Measurements from ENCODE around the gene CYP39A1.

Gene CYP39A1

DNA sequence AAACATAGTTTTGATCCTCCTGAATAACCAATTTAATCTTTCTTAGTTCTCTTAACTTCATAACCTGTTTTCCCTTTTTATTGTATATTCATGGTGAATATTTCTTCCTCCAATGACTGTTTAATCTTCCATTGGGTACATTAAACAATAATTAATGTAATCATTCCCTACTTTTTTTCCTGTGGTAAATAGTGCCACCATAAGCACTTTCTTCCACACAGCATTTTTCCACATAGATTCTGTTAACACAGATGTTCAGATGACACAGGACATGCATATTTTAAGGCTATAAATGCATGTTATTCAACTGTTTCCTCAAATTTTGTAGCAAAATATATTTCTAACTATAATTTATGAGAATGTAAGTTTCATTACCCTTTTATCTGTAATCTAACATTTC lies 61.9 kb downstream of the CYP39A1 start:
- DNase-seq (ENCODE audit: low read depth in 2 of 2): no peak

DNA sequence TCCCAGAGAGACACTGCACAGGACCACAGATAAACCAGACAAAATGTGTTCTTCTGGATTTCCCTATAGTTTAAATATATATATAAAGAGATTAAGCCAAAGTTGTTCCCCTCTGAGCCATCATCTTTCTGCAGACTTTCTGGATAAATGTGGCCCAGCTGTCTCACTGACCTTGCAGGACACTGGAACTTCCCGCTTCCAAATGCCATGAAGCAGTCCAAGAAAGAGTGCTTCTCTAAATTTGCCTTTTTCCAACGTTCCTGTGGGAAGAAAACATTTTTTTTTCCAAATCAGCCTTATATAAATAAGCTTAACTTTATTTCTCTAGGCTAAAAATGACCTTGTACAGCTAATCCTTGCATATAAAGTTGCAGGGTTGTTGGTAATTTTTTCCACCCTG lies 65.7 kb downstream of the CYP39A1 start:
- DNase-seq (ENCODE audit: low read depth in 2 of 2): no peak

- DNase-seq (ENCODE audit: low read depth in 2 of 2): no peak
These were observed 68.0 kb downstream of the CYP39A1 start for GRCh38 chr6:46584586-46584985.

GRCh38 chr6:46583721-46584120 lies 68.9 kb downstream of the CYP39A1 start:
- DNase-seq (ENCODE audit: low read depth in 2 of 2): no peak

GRCh38 chr6:46583081-46583480 lies 69.5 kb downstream of the CYP39A1 start:
- DNase-seq (ENCODE audit: low read depth in 2 of 2): no peak

DNA sequence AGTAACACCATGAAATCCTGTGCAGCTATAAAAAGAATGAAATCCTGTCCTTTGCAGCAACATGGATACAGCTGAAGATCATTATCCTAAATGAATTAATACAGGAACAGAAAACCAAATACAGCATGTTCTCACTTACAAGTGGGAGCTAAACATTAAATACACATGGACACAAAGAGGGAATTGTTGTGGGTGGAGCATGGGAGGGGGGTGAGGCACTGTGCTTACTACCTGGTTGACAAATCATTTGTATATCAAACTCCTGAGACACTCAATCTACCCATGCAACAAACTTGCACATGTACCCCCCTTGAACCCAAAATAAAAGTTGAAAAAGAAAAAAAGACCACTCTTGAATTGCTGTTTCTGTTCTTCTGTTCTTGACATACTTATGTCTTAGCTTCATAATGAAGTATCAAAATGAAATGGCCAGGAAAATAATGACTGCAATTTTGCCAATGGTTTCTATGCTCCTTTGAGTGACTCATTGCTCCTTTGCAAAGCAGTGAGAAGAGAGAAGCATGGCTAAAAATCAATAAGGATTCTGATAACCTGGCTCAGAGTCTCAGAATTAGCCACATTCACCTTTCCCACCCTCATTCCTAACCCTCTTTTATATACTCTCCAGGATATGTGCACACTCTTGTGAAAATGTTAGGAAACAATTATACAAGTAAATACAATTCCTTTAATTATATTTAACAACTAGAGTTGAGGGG lies 71.0 kb downstream of the CYP39A1 start:
- no peak for DNase-seq (ENCODE audit: low read depth in 2 of 2)

- no peak for DNase-seq (ENCODE audit: low read depth in 2 of 2)
These were observed 77.1 kb downstream of the CYP39A1 start for GRCh38 chr6:46575530-46575929.

DNA sequence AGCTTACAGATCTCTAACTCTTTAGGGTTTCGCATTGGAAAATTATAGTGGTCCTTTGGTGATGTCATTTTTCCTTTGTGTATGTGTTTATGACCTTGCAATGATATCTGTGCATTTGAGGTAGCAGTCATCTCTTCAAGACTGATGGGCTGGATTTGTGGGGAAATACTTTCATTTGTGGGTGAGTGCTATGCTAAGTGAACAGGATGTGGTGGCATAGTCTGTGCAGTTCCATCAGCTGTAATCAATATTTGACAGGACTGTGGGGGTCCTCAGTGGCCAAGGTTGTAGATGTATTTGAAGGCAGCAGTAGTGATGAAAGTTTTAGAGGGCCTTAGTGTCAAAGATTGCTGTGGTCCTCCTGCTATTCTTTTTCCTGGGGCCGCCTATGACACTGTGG lies 79.5 kb downstream of the CYP39A1 start:
- DNase-seq (ENCODE audit: low read depth in 2 of 2): no peak

DNA sequence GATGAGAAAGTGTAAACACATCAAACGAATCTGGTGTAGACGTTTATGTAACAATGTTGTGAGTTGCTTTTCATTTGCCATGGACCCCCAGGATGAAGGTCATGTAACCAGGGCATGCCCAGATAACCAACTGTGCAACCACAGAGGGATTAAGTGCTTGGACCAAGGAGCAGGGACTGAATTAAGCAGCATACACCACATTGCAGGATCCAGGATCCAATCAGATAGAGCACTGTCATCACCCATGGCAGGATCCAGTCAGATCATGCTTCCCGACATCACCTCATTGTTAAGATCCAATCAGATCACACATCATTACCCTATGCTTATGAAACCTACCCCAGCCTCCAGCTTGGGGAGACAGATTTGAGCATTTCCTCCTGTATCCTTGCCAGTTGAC lies 87.1 kb downstream of the CYP39A1 start:
- no peak for DNase-seq (ENCODE audit: low read depth in 2 of 2)

- DNase-seq (ENCODE audit: low read depth in 2 of 2): no peak
These were observed 88.7 kb downstream of the CYP39A1 start for GRCh38 chr6:46563924-46564323.

GRCh38 chr6:46556053-46556452 lies 96.6 kb downstream of the CYP39A1 start:
- DNase-seq (ENCODE audit: low read depth in 2 of 2): no peak

DNA sequence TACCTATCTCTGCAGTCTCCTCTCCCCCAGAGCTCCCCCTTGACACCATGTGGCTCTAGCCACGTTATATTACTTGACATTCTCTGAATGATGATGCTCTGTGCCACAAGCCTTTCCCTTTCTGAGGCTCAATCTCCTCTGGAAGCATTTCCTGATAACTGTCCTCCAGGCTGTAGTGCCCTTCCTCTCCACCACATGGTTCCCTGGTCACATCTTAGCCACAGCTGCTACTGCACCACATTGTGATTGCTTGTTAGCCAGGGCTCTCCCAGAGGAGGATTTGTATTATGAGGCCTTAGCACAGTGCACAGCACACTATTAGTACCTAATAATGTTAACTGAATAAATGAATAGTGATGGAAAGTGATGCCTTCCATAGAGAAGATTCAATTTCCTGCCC lies 97.5 kb downstream of the CYP39A1 start:
- no peak for DNase-seq (ENCODE audit: low read depth in 2 of 2)

DNA sequence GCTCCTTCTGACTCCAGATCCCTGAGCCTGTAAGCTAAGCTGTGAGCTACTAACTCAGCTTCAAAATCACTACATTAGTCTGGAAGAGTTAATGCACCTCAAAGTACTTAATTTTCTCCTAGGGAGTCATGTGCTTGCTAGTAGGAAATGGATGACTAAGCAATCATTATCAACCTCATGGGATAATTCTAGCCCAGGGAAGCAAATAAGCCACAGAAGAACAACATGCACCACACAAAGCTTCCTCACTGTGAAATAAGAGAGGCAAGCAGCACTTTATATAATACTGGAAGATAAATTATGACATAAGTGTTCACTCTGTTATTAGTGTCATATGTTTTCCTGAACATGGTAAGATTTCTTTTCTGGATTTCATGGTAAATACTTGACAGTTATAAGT lies 103.5 kb downstream of the CYP39A1 start:
- DNase-seq (ENCODE audit: low read depth in 2 of 2): no peak

DNA sequence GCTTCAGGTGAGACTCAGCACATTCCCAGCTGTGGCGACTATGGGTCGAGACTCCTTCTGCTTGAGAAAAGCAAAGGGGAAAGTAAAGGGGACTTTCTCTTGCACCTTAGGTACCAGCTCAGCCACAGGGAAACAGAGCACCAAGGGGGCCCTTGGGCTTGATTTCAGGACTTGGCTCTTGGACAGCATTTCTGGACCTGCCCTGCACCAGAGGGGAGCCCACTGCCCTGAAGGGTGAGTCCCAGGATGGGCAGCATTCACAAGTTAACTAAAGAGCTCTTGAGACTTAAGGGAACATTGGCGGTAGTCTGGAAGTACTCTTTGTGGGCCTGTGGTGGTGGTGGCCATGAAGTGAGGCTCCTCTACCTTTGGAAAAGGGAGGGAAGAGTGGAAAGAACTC lies 111.1 kb downstream of the CYP39A1 start:
- no peak for DNase-seq (ENCODE audit: low read depth in 2 of 2)

DNA sequence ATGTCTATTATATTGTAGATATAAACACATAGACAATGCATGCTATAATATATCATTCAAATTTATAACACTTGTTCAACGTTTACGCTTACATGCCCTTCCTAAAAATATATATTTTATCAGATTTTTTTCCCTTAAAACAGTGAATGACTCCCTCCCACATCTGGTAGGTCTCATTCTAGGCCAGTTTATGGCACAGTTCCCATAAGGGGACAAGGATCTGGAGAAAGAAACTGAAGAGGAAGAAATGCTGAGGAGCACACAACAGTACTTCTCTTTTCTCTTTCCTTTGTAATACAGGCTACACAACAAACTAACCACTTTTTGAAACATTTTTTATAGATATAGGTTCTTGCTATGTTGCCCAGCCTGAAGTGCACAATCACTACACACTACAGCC lies 112.8 kb downstream of the CYP39A1 start:
- DNase-seq (ENCODE audit: low read depth in 2 of 2): no peak

DNA sequence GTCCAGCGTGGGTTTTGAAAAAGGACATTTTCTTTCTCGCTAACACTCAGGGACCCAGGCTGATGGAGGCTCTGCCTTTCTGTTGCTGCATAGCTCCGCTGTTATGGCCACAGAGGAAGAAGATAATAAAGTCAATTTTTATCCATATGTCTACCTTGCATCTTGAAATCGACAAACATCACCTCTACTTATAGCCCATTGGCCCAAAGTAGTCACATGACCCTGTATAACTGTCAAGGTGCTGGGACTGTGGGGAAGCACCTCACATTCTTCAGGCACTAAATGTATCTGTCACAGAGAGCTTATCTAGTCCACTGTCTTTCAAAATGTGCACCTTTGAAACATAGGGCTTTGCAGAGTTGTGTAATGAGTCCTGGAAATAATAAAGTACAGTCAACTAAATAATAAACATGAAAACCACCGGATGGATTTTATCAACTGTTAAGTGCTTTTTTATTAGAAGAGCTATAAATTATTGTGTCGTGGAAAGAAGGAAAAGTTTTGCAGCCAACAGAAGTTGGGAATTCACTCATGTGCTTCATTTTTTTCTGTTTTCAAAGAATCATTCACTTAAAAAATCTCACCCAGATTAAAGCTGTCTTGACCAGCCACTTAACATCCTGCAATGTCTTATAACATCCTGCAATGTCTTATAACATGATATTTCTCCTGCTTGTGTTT lies 113.7 kb downstream of the CYP39A1 start:
- no peak for DNase-seq (ENCODE audit: low read depth in 2 of 2)

GRCh38 chr6:46530896-46531295 lies 121.7 kb downstream of the CYP39A1 start:
- DNase-seq (ENCODE audit: low read depth in 2 of 2): no peak

GRCh38 chr6:46528961-46529750 lies 123.5 kb downstream of the CYP39A1 start:
- DNase-seq (ENCODE audit: low read depth in 2 of 2): no peak

GRCh38 chr6:46526607-46527006 lies 126.0 kb downstream of the CYP39A1 start:
- no peak for DNase-seq (ENCODE audit: low read depth in 2 of 2)

GRCh38 chr6:46525583-46525982 lies 127.0 kb downstream of the CYP39A1 start:
- DNase-seq (ENCODE audit: low read depth in 2 of 2): no peak

GRCh38 chr6:46521464-46521971 lies 131.1 kb downstream of the CYP39A1 start:
- DNase-seq (ENCODE audit: low read depth in 2 of 2): no peak

DNA sequence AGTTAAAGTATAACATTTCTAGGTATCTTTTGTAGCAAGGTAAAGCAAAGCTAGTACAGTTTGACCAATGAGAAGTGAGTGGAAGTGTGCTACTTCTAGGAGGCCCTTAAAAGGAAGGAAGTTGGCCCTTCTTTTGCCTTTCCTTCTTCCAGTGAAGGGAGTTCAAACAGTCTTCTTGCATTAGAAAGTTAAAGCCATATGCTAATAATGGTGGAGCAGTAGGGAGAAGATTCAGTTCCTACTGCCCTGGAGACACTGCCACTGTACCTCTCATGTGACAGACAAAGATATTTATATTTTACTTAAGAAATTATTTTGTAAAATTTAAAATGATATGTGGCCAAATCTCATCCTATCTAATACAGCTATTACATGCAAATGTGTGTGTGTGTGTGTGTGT lies 135.4 kb downstream of the CYP39A1 start:
- no peak for DNase-seq (ENCODE audit: low read depth in 2 of 2)

DNA sequence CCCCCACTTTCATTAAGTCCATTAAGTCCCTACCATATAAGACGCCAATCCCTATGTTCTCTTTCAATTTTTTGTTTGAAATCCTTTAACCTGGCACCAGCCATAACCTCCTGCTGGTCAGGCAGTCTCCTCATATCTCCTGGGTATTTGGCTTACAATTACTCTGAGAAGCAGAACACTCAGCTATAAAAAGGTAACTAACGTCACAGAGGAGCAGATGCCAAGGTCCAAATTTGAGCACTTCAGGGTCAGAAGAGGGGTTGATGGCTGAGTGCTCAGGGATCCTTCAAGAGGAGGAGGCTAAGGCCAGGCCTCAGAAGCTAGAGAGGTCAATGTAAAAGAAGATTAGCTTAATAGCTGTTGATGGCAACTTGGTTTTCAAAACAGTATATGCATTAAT lies 139.1 kb downstream of the CYP39A1 start:
- no peak for DNase-seq (ENCODE audit: low read depth in 2 of 2)

Measured in stimulated activated CD8-positive, alpha-beta memory T cell treated with anti-CD3 and anti-CD28 coated beads, Interleukin-2, amount 100 ng/mL, for 1 hour (primary cell).